Measurements from ENCODE around the gene FAM181A.

- TF ChIP-seq CTCF (IDR thresholded peaks at IDR 0.05; ENCODE audit: insufficient read depth, low read depth, low read length), result no peak
- TF ChIP-seq EZH2 (IDR thresholded peaks at IDR 0.05; ENCODE audit: insufficient read depth, low read length), result no peak
Measured at GRCh38 chr14:93965287-93965821, 38.2 kb downstream of the FAM181A start.

All from astrocyte (in vitro differentiated cells and primary cell).